ENCODE results near the gene NELFCD.

NELFCD gene

GRCh38 chr20:59030911-59031563 lies 50.0 kb downstream of the NELFCD start:
- no peak overlapping the region for H3K27ac ChIP-seq (replicated peaks)
- peak overlapping the region; percentile 76 for H3K4me3 ChIP-seq (replicated peaks; ENCODE audit: insufficient read depth, low read length)
- TF ChIP-seq SPI1 (IDR thresholded peaks at IDR 0.05; ENCODE audit: borderline replicate concordance, low read depth) = peak; percentile 59
- no peak for TF ChIP-seq GABPA (IDR thresholded peaks at IDR 0.05; ENCODE audit: low read depth)
- DNase-seq (ENCODE audit: low read depth in 1 of 2, low spot score in 1 of 2) = no peak
- no peaks in the 10 kb centered on the region for H3K27me3 ChIP-seq (ENCODE audit: insufficient read depth, poor library complexity, severe bottlenecking)

- Histone ChIP-seq H3K27ac (replicated peaks) (peak overlapping the region; percentile 87), H3K4me3 (replicated peaks; ENCODE audit: insufficient read depth, low read length) (peak overlapping the region; percentile 76), H3K27me3 (ENCODE audit: insufficient read depth, poor library complexity, severe bottlenecking) (no peaks in the 10 kb centered on the region)
- TF ChIP-seq POLR2AphosphoS5 (IDR thresholded peaks at IDR 0.05; ENCODE audit: low read depth) (no peak), CTCF (IDR thresholded peaks at IDR 0.05; ENCODE audit: insufficient read depth, low read length) (no peak), SPI1 (IDR thresholded peaks at IDR 0.05; ENCODE audit: borderline replicate concordance, low read depth) (no peak), REST (IDR thresholded peaks at IDR 0.05; ENCODE audit: insufficient replicate concordance, low read depth) (no peak), GABPA (IDR thresholded peaks at IDR 0.05; ENCODE audit: low read depth) (no peak)
- no peak for DNase-seq (ENCODE audit: low read depth in 1 of 2, low spot score in 1 of 2)
Measured at GRCh38 chr20:59031564-59032022, 50.5 kb downstream of the NELFCD start.

GRCh38 chr20:59032023-59032712 lies 51.1 kb downstream of the NELFCD start, which contains the start of gene ATP5F1E:
Gene ATP5F1E (minus strand): TSS chr20:59032335. CDS start chr20:59032251, 84 bp downstream.
- peak; percentile 50; the same call in 1 of the 2 replicates for TF ChIP-seq SPI1 (IDR thresholded peaks at IDR 0.05; ENCODE audit: borderline replicate concordance, low read depth)
- TF ChIP-seq CTCF (IDR thresholded peaks at IDR 0.05; ENCODE audit: insufficient read depth, low read length) = no peak
- peak; percentile 75 for TF ChIP-seq POLR2AphosphoS5 (IDR thresholded peaks at IDR 0.05; ENCODE audit: low read depth)
- TF ChIP-seq REST (IDR thresholded peaks at IDR 0.05; ENCODE audit: insufficient replicate concordance, low read depth) = no peak
- TF ChIP-seq GABPA (IDR thresholded peaks at IDR 0.05; ENCODE audit: low read depth) = peak; percentile 67
- Histone ChIP-seq H3K27me3 (ENCODE audit: insufficient read depth, poor library complexity, severe bottlenecking) (no peaks in the 10 kb centered on the region), H3K27ac (replicated peaks) (peak within 1 kb of the TSS; percentile 87), H3K4me3 (replicated peaks; ENCODE audit: insufficient read depth, low read length) (peak within 1 kb of the TSS; percentile 76)
- DNase-seq (ENCODE audit: low read depth in 1 of 2, low spot score in 1 of 2) = peak; percentile 86 to 93

GRCh38 chr20:59032713-59033059 lies 51.6 kb downstream of the NELFCD start:
- Histone ChIP-seq H3K27ac (replicated peaks) (peak overlapping the region; percentile 62), H3K27me3 (ENCODE audit: insufficient read depth, poor library complexity, severe bottlenecking) (no peaks in the 10 kb centered on the region), H3K4me3 (replicated peaks; ENCODE audit: insufficient read depth, low read length) (peak overlapping the region; percentile 76)
- no peak for DNase-seq (ENCODE audit: low read depth in 1 of 2, low spot score in 1 of 2)
- TF ChIP-seq CTCF (IDR thresholded peaks at IDR 0.05; ENCODE audit: insufficient read depth, low read length) (no peak), REST (IDR thresholded peaks at IDR 0.05; ENCODE audit: insufficient replicate concordance, low read depth) (no peak), POLR2AphosphoS5 (IDR thresholded peaks at IDR 0.05; ENCODE audit: low read depth) (no peak), SPI1 (IDR thresholded peaks at IDR 0.05; ENCODE audit: borderline replicate concordance, low read depth) (no peak), GABPA (IDR thresholded peaks at IDR 0.05; ENCODE audit: low read depth) (no peak)
